ENCODE data around the gene SH3TC1. TPM values are rescaled to one million over a fixed set of nuclear protein-coding genes. Genes with fewer than 3 reads are reported as not detected.

SH3TC1 gene
- total RNA-seq, 4 donors from 2014 or later = 15.0 to 78.6 (median 41.4) TPM

DNA sequence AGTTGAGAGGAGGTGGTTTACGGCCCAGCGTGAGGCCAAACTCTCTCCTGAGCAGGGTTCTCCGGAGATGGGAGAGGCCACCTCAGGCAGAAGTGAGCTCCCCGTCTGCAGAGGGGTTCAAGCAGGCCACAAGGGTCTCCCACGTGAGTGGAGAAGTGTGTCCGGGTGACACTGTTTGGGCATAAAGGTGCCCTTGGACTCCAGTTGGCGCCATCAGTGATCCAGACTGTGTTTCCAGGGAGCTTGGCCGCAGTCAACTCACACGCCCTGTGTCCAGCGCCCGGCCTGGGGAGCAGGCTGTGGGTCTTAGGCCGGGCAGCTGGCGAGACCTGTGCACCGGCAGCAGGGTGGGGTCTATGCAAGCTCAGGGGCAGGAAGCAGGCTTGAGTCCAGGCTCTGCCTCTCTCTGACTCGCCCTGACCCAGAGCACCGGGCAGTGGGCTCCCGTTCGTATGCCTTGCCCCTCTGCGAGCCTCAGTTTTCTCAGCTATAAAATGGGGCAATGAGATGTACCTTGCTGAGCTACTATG, 45.9 kb downstream of the SH3TC1 start:
- H3K27ac ChIP-seq = no peak overlapping the region
- H3K4me1 ChIP-seq = peaks cover 0 to 8% (median 6%) of the 10 kb centered on the region in 4 donors
- DNase-seq = no peak
- H3K9me3 ChIP-seq = no peaks in the 10 kb centered on the region
- intact Hi-C loops (cut with DNase I; ENCODE audit: low total_unique reads) (no loop called here), in situ Hi-C loops (cut with MboI; ENCODE audit: low pct_ligation_motif_present in 1 of 4, low pct_unique_long_range_greater_than_20kb in 1 of 4, low sequenced_read_pairs in 3 of 4) (loop anchor here (5.0 to 25.0 kb wide), 4 partner anchors 157 to 342 kb away; partner anchors contain the start of genes CPZ (in 1 of the 4) and GPR78 (in 1 of the 4))
- H3K4me3 ChIP-seq = no peak overlapping the region
- peaks cover 3% of the 10 kb centered on the region for H3K27me3 ChIP-seq
- WGBS, 2 donors (ENCODE audit: low coverage in 1 of 2) = 95% methylated on average over 19 of the region's 19 CpGs; no CpG with 5 or more reads in 1 of the 2 donors
- TF ChIP-seq POLR2A (IDR thresholded peaks at IDR 0.05) (no peak), CTCF (IDR thresholded peaks at IDR 0.05) (no peak), POLR2AphosphoS5 (IDR thresholded peaks at IDR 0.05) (no peak), EP300 (IDR thresholded peaks at IDR 0.05; ENCODE audit: low read depth) (no peak)
- H3K36me3 ChIP-seq = no peaks in the 10 kb centered on the region

DNA sequence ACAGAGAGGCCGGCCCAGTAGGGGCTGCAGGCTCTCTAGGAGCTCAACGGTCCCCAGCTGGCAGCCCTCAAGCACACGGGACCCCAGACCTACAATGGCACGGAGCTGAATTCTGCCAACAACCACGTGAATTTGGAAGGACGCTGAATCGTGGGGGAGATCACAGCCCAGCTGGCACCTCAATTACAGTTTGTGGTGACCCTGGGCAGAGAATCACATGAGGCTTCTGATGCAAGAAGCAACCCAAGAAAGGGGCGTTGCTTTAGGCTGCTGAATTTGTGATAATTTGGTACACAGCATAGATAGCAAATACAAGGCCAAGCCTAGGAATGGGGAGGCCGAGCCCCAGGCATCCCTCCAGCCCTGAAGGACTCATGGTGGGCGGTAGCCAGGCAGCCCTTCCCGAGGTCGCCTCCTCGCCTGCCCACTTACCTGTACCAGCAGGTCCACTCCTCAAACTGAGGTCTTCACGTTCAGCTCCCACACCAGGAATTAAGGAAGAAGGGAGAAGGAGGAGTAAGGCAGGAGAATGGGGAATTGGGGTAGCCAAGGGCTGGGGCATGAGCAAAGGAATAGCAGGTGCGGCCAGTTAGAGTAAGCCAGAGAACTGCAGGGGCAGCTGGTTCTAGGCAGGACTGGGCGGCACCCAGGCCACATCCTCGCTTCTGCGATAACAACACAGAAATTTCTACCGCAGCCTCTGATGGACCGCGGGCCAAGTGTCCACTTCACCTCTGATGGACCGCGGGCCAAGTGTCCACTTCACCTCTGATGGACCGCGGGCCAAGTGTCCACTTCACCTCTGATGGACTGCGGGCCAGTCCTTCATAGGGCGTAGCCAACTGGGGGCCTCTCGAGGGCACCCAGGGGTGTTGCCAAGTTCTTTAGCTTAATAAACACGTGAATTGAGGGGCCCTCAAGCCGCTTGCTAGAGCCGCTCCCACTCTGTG, 47.1 kb downstream of the SH3TC1 start:
- no peaks in the 10 kb centered on the region for H3K9me3 ChIP-seq
- WGBS, 2 donors (ENCODE audit: low coverage in 1 of 2) = 80 to 89% methylated on average over 3 to 29 of the region's 31 CpGs
- TF ChIP-seq POLR2AphosphoS5 (IDR thresholded peaks at IDR 0.05) (no peak), POLR2A (IDR thresholded peaks at IDR 0.05) (no peak), EP300 (IDR thresholded peaks at IDR 0.05; ENCODE audit: low read depth) (no peak), CTCF (IDR thresholded peaks at IDR 0.05) (no peak)
- intact Hi-C loops (cut with DNase I; ENCODE audit: low total_unique reads) = no loop called here
- peaks cover 3% of the 10 kb centered on the region for H3K27me3 ChIP-seq
- H3K4me1 ChIP-seq = peaks cover 0 to 8% (median 6%) of the 10 kb centered on the region in 4 donors
- H3K27ac ChIP-seq = peak overlapping the region in 1 of 4 donors; percentile 42
- in situ Hi-C loops (cut with MboI; ENCODE audit: low pct_ligation_motif_present in 1 of 4, low pct_unique_long_range_greater_than_20kb in 1 of 4, low sequenced_read_pairs in 3 of 4) = loop anchor here in 2 of 4 donors (10.0 to 25.0 kb wide), 3 partner anchors 159 to 341 kb away; partner anchors contain the start of genes CPZ (in 1 of the 2) and GPR78 (in 1 of the 2)
- no peak for DNase-seq
- no peak overlapping the region for H3K4me3 ChIP-seq
- no peaks in the 10 kb centered on the region for H3K36me3 ChIP-seq

DNA sequence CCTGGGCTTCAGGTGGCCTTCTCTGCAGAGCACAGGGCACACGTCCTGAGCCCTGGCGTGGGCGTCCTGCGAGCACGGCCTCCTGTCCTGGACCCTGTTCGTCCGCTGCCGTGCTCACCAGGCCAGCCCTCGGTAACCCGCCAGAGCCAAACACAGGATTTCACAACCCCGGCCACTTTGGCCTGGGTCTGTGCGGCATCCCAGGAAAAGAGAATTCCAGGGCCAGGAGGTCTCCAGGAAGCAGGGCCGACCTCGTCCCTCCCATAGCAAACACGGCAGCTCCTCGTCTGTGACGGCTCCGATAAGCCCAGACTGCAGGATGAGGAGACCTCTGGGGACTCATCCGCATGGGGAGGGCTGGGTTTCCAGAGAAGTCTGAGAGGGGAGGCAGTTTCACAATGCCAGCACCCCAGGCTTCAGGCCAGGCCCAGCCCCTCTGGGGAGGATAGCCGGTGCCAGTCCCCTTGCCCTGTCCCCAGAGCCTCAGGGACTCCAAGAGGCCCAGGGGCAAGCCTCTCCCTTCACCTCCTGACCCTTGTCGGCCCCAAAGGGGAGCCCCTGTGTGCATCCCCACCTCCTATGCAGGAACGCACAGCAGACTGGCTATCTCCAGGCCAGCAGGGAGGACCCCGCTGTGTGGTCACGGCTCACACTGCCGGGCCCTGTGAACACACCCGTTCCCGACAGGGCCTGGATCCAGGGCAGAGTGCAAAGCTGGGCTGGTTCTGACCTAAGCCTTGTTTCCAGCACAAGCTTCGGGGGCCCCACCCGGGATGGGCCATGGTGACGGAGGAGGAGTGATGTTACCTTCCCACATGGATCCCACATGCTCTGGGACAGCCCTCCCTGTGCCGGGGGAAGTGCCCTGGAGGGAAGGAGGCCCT, 48.2 kb downstream of the SH3TC1 start:
- H3K4me1 ChIP-seq = peaks cover 0 to 6% (median 4%) of the 10 kb centered on the region in 4 donors
- in situ Hi-C loops (cut with MboI; ENCODE audit: low pct_ligation_motif_present in 1 of 4, low pct_unique_long_range_greater_than_20kb in 1 of 4, low sequenced_read_pairs in 3 of 4) (loop anchor here in 2 of 4 donors (10.0 to 25.0 kb wide), 3 partner anchors 158 to 340 kb away; partner anchors contain the start of genes CPZ (in 1 of the 2) and GPR78 (in 1 of the 2)), intact Hi-C loops (cut with DNase I; ENCODE audit: low total_unique reads) (no loop called here)
- no peaks in the 10 kb centered on the region for H3K9me3 ChIP-seq
- WGBS, 2 donors (ENCODE audit: low coverage in 1 of 2) = 80% methylated on average over 23 of the region's 31 CpGs; no CpG with 5 or more reads in 1 of the 2 donors
- H3K4me3 ChIP-seq = no peak overlapping the region
- DNase-seq = peak; percentile 26
- no peaks in the 10 kb centered on the region for H3K36me3 ChIP-seq
- peak overlapping the region; percentile 9 to 42 (median 28) for H3K27ac ChIP-seq
- TF ChIP-seq POLR2AphosphoS5 (IDR thresholded peaks at IDR 0.05) (no peak), CTCF (IDR thresholded peaks at IDR 0.05) (no peak), EP300 (IDR thresholded peaks at IDR 0.05; ENCODE audit: low read depth) (no peak), POLR2A (IDR thresholded peaks at IDR 0.05) (no peak)
- H3K27me3 ChIP-seq = peaks cover 3% of the 10 kb centered on the region

All from transverse colon (tissue), 4 donors.